ENCODE data around the gene PYGO1. TPM values are rescaled to one million over a fixed set of nuclear protein-coding genes. Genes with fewer than 3 reads are reported as not detected.

The PYGO1 gene
- total RNA-seq, 1 donor from 2014 or later = 9.3 TPM

GRCh38 chr15:55632434-55632833 is 44.3 kb upstream of the PYGO1 start:
- H4K20me1 ChIP-seq (ENCODE audit: low read depth) = no peaks in the 10 kb centered on the region
- no peak overlapping the region for H3K4me3 ChIP-seq
- Mint-ChIP-seq H3K36me3 (peaks cover 48% of the 10 kb centered on the region), H3K4me3 (no peak overlapping the region), H3K9me3 (no peaks in the 10 kb centered on the region), H3K27ac (no peak overlapping the region), H3K27me3 (ENCODE audit: insufficient read depth, low read depth) (no peaks in the 10 kb centered on the region), H3K4me1 (no peaks in the 10 kb centered on the region)
- H3K9me3 ChIP-seq (ENCODE audit: low read depth) = no peaks in the 10 kb centered on the region
- no peak overlapping the region for H3K4me2 ChIP-seq
- H3K9ac ChIP-seq = no peak overlapping the region
- no peaks in the 10 kb centered on the region for H3K79me2 ChIP-seq (ENCODE audit: low read depth)
- H3K36me3 ChIP-seq = peaks cover 33% of the 10 kb centered on the region
- H3F3A ChIP-seq (ENCODE audit: low read depth) = peaks cover 10% of the 10 kb centered on the region
- H3K4me1 ChIP-seq = no peaks in the 10 kb centered on the region
- TF ChIP-seq EZH2phosphoT487 (IDR thresholded peaks at IDR 0.05) = no peak
- no peak for TF ChIP-seq EZH2 (IDR thresholded peaks at IDR 0.05)
- TF ChIP-seq CTCF (IDR thresholded peaks at IDR 0.05) = no peak
- no peak overlapping the region for H3K27ac ChIP-seq
- no peaks in the 10 kb centered on the region for H3K27me3 ChIP-seq
- H2AFZ ChIP-seq (replicated peaks) = no peak overlapping the region
- no peak for DNase-seq (ENCODE audit: low spot score)

DNA sequence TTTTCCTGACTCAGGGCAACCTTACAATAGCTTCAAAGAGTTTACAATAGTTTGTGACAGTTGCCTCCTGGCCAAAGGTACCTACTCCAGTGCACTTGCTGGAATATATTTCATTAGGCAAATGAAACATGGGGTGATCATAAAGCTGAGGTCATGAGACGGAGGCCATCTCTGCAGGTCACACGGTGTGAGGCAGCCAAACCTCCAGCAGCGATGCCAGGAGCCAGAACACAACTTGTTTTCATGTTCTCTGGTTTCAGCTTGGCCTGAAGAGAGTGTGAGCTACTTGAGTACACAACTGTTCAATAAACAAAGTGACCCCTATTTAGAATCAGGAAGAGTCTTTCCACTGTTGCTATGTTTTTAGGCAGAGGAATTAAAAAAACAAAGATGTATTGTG is 42.7 kb upstream of the PYGO1 start:
- Histone ChIP-seq H4K20me1 (ENCODE audit: low read depth) (no peaks in the 10 kb centered on the region), H3K4me3 (no peak overlapping the region), H2AFZ (replicated peaks) (no peak overlapping the region), H3F3A (ENCODE audit: low read depth) (peaks cover 10% of the 10 kb centered on the region), H3K4me1 (no peaks in the 10 kb centered on the region), H3K27ac (no peak overlapping the region), H3K79me2 (ENCODE audit: low read depth) (no peaks in the 10 kb centered on the region), H3K9ac (no peak overlapping the region), H3K36me3 (peaks cover 25% of the 10 kb centered on the region), H3K27me3 (no peaks in the 10 kb centered on the region), H3K9me3 (ENCODE audit: low read depth) (no peaks in the 10 kb centered on the region), H3K4me2 (no peak overlapping the region)
- H3K27me3 Mint-ChIP-seq (ENCODE audit: insufficient read depth, low read depth) = no peaks in the 10 kb centered on the region
- no peak overlapping the region for H3K4me3 Mint-ChIP-seq
- H3K27ac Mint-ChIP-seq = peak overlapping the region; percentile 53
- DNase-seq (ENCODE audit: low spot score) = no peak
- TF ChIP-seq EZH2 (IDR thresholded peaks at IDR 0.05) = no peak
- TF ChIP-seq CTCF (IDR thresholded peaks at IDR 0.05) = no peak
- TF ChIP-seq EZH2phosphoT487 (IDR thresholded peaks at IDR 0.05) = no peak
- peaks cover 46% of the 10 kb centered on the region for H3K36me3 Mint-ChIP-seq
- no peaks in the 10 kb centered on the region for H3K9me3 Mint-ChIP-seq
- no peaks in the 10 kb centered on the region for H3K4me1 Mint-ChIP-seq

- Histone ChIP-seq H3K79me2 (ENCODE audit: low read depth) (no peaks in the 10 kb centered on the region), H3F3A (ENCODE audit: low read depth) (peaks cover 6% of the 10 kb centered on the region), H2AFZ (replicated peaks) (no peak overlapping the region), H4K20me1 (ENCODE audit: low read depth) (no peaks in the 10 kb centered on the region), H3K4me1 (no peaks in the 10 kb centered on the region), H3K4me2 (no peak overlapping the region), H3K4me3 (no peak overlapping the region), H3K27me3 (no peaks in the 10 kb centered on the region), H3K36me3 (peaks cover 29% of the 10 kb centered on the region), H3K9ac (no peak overlapping the region), H3K9me3 (ENCODE audit: low read depth) (no peaks in the 10 kb centered on the region), H3K27ac (no peak overlapping the region)
- TF ChIP-seq CTCF (IDR thresholded peaks at IDR 0.05) (no peak), EZH2phosphoT487 (IDR thresholded peaks at IDR 0.05) (no peak)
- Mint-ChIP-seq H3K4me3 (no peak overlapping the region), H3K27me3 (ENCODE audit: insufficient read depth, low read depth) (no peaks in the 10 kb centered on the region), H3K4me1 (no peaks in the 10 kb centered on the region), H3K36me3 (peaks cover 46% of the 10 kb centered on the region), H3K9me3 (no peaks in the 10 kb centered on the region), H3K27ac (no peak overlapping the region)
- no peak for DNase-seq (ENCODE audit: low spot score)
Observed at GRCh38 chr15:55628369-55628730, 40.2 kb upstream of the PYGO1 start.

Measured in neural progenitor cell (in vitro differentiated cells).